Smooth muscle cell of the umbilical artery (primary cell): ENCODE results near the gene FAM167B. TPM values are rescaled to one million over a fixed set of nuclear protein-coding genes. Genes with fewer than 3 reads are reported as not detected.

ENCODE experiments used
- total RNA-seq: library from RNA; depleted of rRNA; stranded (reverse); fragments of >200 nt; gene quantifications from 2 replicates; pipeline ENCODE4 v1.2.3, GENCODE V29; 2014

The FAM167B gene
- 0.78 TPM in 1 of 2 replicates, not detected in the other for total RNA-seq

DNA sequence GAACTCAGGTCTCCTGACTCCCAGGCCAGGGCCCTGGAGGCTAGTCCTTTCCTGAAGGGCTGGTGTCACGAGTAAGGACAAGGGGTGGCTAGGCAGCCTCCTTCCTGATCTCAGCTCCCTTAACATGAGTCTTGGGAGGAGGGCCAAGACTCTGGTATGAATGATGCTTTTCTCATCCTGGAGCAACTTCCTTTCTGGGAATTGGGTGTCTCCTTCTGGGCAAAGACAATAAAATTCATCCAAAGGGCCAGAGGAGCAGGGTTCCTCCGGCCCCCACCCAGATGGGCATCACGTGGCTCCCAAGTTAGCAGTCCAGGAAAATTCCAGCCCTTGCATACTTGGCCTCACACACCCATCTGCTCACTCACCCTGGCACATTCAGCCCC, at the start of gene FAM167B:
Gene FAM167B, plus strand, starts transcription at position 335 of the 386 bp plus-strand sequence. CDS start 200 bp downstream, outside the sequence.

GRCh38 chr1:32200226-32201010, 46.6 kb upstream of the FAM167B start, which contains the start of gene CCDC28B:
Gene CCDC28B (plus strand): TSS chr1:32200595. CDS start chr1:32201936, 1,341 bp downstream.

DNA sequence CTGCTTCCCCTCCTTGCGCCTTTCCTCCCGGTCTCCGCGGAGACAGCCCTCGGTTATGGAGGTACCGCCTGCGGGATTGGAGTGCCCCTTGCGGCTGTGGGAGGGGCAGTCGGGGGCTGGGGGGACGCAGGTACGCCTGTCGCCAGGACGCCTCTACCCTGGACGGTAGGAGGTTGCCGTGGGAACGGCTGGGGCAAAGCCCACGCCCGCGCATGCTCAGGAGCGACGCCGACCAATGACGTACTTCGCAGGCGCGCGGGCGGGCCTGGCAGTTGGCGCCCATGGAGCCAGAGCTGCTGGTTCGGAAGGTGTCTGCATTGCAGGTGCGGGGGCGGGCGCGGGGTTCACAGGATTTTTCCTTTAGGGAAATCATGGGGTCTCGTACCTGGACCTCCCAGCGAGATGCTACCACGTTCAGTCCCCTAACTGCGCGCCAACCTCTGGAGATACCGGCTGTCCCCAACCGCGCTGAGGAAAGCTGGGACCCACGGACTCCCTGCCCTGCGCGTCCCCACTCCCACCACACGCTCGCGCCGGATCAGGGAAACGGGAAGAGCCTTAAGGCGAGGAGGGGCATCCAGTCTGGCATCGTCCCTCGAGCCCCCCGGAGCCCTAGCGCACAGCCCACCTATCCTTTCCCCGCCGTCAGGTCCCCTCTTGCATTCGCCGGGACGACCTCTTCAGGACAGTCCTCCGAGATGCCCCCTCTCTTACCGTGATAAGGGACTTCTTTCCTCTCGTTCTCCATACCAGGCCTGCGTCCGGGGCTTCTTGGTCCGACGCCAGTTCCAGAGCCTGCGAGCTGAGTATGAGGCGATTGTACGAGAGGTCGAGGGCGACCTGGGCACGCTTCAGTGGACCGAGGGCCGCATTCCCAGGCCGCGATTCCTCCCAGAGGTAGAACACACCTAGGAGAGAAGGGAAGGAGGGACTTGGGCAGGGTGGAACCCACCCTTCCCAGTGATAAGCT, 41.3 kb upstream of the FAM167B start, which contains the start of gene IQCC:
Gene IQCC, plus strand, starts transcription at position 271 of the 970 bp plus-strand sequence. Its CDS starts 11 bp downstream, at position 282.

GRCh38 chr1:32208891-32209328, 38.1 kb upstream of the FAM167B start, which contains the start of gene DCDC2B:
Gene DCDC2B (plus strand): TSS chr1:32209089. CDS start chr1:32209094, 5 bp downstream.

GRCh38 chr1:32221980-32222755, 24.9 kb upstream of the FAM167B start, which contains the start of the genes EIF3I and TMEM234:
Gene EIF3I (plus strand): TSS chr1:32222407. CDS start chr1:32222442, 35 bp downstream.
Gene TMEM234 (minus strand): TSS chr1:32222353. CDS start chr1:32222322, 31 bp downstream.

GRCh38 chr1:32250893-32251716, 4.1 kb downstream of the FAM167B start, which contains the start of gene LCK:
Gene LCK (plus strand): TSS chr1:32251265. CDS start chr1:32274330, 23,065 bp downstream.

GRCh38 chr1:32291708-32292538, 44.9 kb downstream of the FAM167B start, which contains the start of gene HDAC1:
Gene HDAC1 (plus strand): TSS chr1:32292083. CDS start chr1:32292170, 87 bp downstream.

Other genes with a start within 250 kb of the FAM167B start
- 47.8 and 94.2 TPM in 2 replicates for gene KHDRBS1, start 233.4 kb upstream of the FAM167B start, total RNA-seq
- 3.6 and 6.0 TPM in 2 replicates for gene TMEM39B, start 174.3 kb upstream of the FAM167B start, total RNA-seq
- 38.3 and 52.5 TPM in 2 replicates for gene KPNA6, start 139.2 kb upstream of the FAM167B start, total RNA-seq
- 73.9 and 85.5 TPM in 2 replicates for gene TXLNA, start 67.5 kb upstream of the FAM167B start, total RNA-seq
- gene CCDC28B, start 46.6 kb upstream of the FAM167B start, total RNA-seq: 12.8 and 15.4 TPM in 2 replicates
- gene IQCC, start 41.6 kb upstream of the FAM167B start, total RNA-seq: 0.97 and 2.1 TPM in 2 replicates
- gene DCDC2B, start 38.1 kb upstream of the FAM167B start, total RNA-seq: not detected in 2 replicates
- 17.0 and 18.1 TPM in 2 replicates for gene TMEM234, start 24.9 kb upstream of the FAM167B start, total RNA-seq
- gene EIF3I, start 24.8 kb upstream of the FAM167B start, total RNA-seq: 278 and 316 TPM in 2 replicates
- gene LCK, start 4.0 kb downstream of the FAM167B start, total RNA-seq: not detected in 2 replicates
- 75.1 and 78.2 TPM in 2 replicates for gene HDAC1, start 44.9 kb downstream of the FAM167B start, total RNA-seq
- gene MARCKSL1, start 89.0 kb downstream of the FAM167B start, total RNA-seq: 28.5 and 46.6 TPM in 2 replicates
- 0.83 and 1.2 TPM in 2 replicates for gene FAM229A, start 115.3 kb downstream of the FAM167B start, total RNA-seq
- 0.30 TPM in 1 of 2 replicates, not detected in the other for gene TSSK3, start 115.3 kb downstream of the FAM167B start, total RNA-seq
- 71.9 and 76.3 TPM in 2 replicates for gene BSDC1, start 147.2 kb downstream of the FAM167B start, total RNA-seq
- gene ZBTB8B, start 217.8 kb downstream of the FAM167B start, total RNA-seq: under 0.01 TPM in 2 replicates